HEK293 (cell line): Measurements from ENCODE around the gene SOWAHA.
A peak's percentile ranks its signal among the peaks of the same experiment; 100 is the strongest.

Experiments used
- CTCF ChIA-PET: fragments of 350-600 bp; formaldehyde crosslinking; extraction: SDS; loops from one replicate; lab custom pipeline; 2021; ENCODE audit warnings: antibody characterized with exemption; lab: Yijun Ruan, JAX
- POLR2A ChIA-PET: fragments of 300-600 bp; formaldehyde crosslinking; extraction: SDS; loops from one replicate; lab custom pipeline; 2020; ENCODE audit warnings: antibody characterized with exemption, inconsistent platforms; lab: Yijun Ruan, JAX
- H3K27ac ChIP-seq: fragments of 200-500 bp; sonication (Bioruptor generic); 2 replicates; pipeline ENCODE4 v1.5.1; 2014; ENCODE audit warnings: low read depth, low read length, control low read depth, inconsistent platforms; ENCODE audit errors: extremely low read depth
- H3K36me3 ChIP-seq, 2 experiments: fragments of 200-500 bp in 1 of 2; sonication (Bioruptor generic) in 1 of 2; 1 replicate in 1 of 2; 2 replicates in 1 of 2; pipeline ENCODE4 v1.5.1; 2014 to 2017; ENCODE audit warnings: inconsistent platforms in 2 of 2, low read length in 2 of 2; ENCODE audit not compliant: control insufficient read depth in 2 of 2, insufficient read depth in 1 of 2
- H3K4me1 ChIP-seq: fragments of 200-500 bp; sonication (Bioruptor generic); 2 replicates; pipeline ENCODE4 v1.5.1; 2014; ENCODE audit warnings: mild to moderate bottlenecking, low read length, inconsistent platforms; ENCODE audit not compliant: control insufficient read depth, insufficient read depth
- H3K4me3 ChIP-seq: 2 replicates; pipeline ENCODE4 v1.5.1; 2011; ENCODE audit warnings: low read depth, mild to moderate bottlenecking, control low read depth, low read length, moderate library complexity
- H3K9me3 ChIP-seq: fragments of 200-500 bp; sonication (Bioruptor generic); 2 replicates; pipeline ENCODE4 v1.5.1; 2014; ENCODE audit warnings: low read depth, low read length, inconsistent platforms; ENCODE audit not compliant: control insufficient read depth, insufficient read depth
- GFI1B ChIP-seq: fragments of 450-650 bp; formaldehyde crosslinking; IDR thresholded peaks from 2 replicates; pipeline ENCODE4 v1.5.1; 2016; ENCODE audit warnings: missing biosample characterization, missing genetic modification characterization
- KLF9 ChIP-seq: fragments of 450-650 bp; formaldehyde crosslinking; IDR thresholded peaks from 2 replicates; pipeline ENCODE4 v1.5.1; 2016; ENCODE audit warnings: missing biosample characterization, missing genetic modification characterization, low read depth
- MEIS1 ChIP-seq: sonication (generic); formaldehyde crosslinking; IDR thresholded peaks from 2 replicates; pipeline ENCODE4 v1.8.1; 2022; ENCODE audit warnings: missing genetic modification reagents, mild to moderate bottlenecking, borderline replicate concordance
- PRDM1 ChIP-seq: fragments of 450-650 bp; formaldehyde crosslinking; IDR thresholded peaks from 2 replicates; pipeline ENCODE4; 2016; ENCODE audit warnings: missing biosample characterization, missing genetic modification characterization
- WT1 ChIP-seq: fragments of 450-650 bp; formaldehyde crosslinking; IDR thresholded peaks from 2 replicates; pipeline ENCODE4 v1.5.1; 2016; ENCODE audit warnings: missing biosample characterization, missing genetic modification characterization
- ZBTB20 ChIP-seq: fragments of 450-650 bp; formaldehyde crosslinking; IDR thresholded peaks from 2 replicates; pipeline ENCODE4 v1.5.1; 2016; ENCODE audit warnings: missing biosample characterization, missing genetic modification characterization
- ZNF341 ChIP-seq: fragments of 450-650 bp; formaldehyde crosslinking; IDR thresholded peaks from 2 replicates; pipeline ENCODE4; 2016; ENCODE audit warnings: low read depth, missing biosample characterization, missing genetic modification characterization
- ZNF416 ChIP-seq: fragments of 450-650 bp; formaldehyde crosslinking; IDR thresholded peaks from 2 replicates; pipeline ENCODE4 v1.5.1; 2016; ENCODE audit warnings: missing biosample characterization, missing genetic modification characterization
- ZNF514 ChIP-seq: fragments of 450-650 bp; formaldehyde crosslinking; IDR thresholded peaks from 2 replicates; pipeline ENCODE4 v1.5.1; 2016; ENCODE audit warnings: missing biosample characterization, missing genetic modification characterization
- ZNF624 ChIP-seq: fragments of 450-650 bp; formaldehyde crosslinking; IDR thresholded peaks from 2 replicates; pipeline ENCODE4 v1.5.1; 2017; ENCODE audit warnings: missing biosample characterization, missing genetic modification characterization
- ZNF664 ChIP-seq: fragments of 450-650 bp; formaldehyde crosslinking; IDR thresholded peaks from 2 replicates; pipeline ENCODE4 v1.5.1; 2016; ENCODE audit warnings: missing biosample characterization, missing genetic modification characterization
- TF ChIP-seq, protein P1 (sequence below): fragments of 450-650 bp; formaldehyde crosslinking; IDR thresholded peaks from 2 replicates; pipeline ENCODE4 v1.5.1; 2016; ENCODE audit warnings: missing biosample characterization, missing genetic modification characterization, borderline replicate concordance
- TF ChIP-seq, protein P2 (sequence below): fragments of 450-650 bp; formaldehyde crosslinking; IDR thresholded peaks from 2 replicates; pipeline ENCODE4 v1.5.1; 2017; ENCODE audit warnings: missing biosample characterization, missing genetic modification characterization
- TF ChIP-seq, protein P3 (sequence below): fragments of 450-650 bp; formaldehyde crosslinking; IDR thresholded peaks from 2 replicates; pipeline ENCODE4 v1.5.1; 2016; ENCODE audit warnings: missing biosample characterization, missing genetic modification characterization, low read depth

Gene SOWAHA

DNA sequence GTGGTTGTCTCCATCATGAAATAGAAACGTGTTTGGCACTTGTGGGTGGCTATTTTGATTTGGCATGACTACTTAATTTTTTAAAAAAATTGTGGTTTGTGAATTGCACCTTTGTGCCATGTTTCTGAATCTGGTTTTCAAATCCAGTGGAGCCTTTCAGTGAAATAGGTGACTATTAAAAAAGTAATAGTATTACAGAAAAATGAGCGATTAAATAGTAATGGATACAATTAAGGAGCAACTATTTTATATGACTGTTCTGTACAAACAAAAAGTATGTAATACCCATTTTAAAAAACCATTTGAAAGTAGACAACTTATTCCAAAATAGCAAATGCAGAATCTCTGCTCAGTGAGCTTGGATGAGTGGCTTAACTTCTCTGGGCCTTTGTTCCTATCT is 3.0 kb downstream of the SOWAHA start:
- TF ChIP-seq ZNF416 (tag by site-specific recombination) = no peak
- TF ChIP-seq ZNF664 = peak; percentile 97
- TF ChIP-seq, all 188 proteins: peak for 1
- Histone ChIP-seq H3K4me1 (peaks cover 14% of the 10 kb centered on the region), H3K4me3 (no peak overlapping the region), H3K36me3 (no peaks in the 10 kb centered on the region), H3K27ac (no peak overlapping the region), H3K9me3 (no peaks in the 10 kb centered on the region)
- ChIA-PET POLR2A (interaction anchor here (1.4 to 1.5 kb wide), 2 partner anchors 40 to 79 kb away, joined by 4 to 6 read pairs; partner anchors contain the start of gene KIF3A), CTCF (interaction anchor here (2.0 to 6.7 kb wide), 2 partner anchors 9 to 61 kb away, joined by 12 to 58 read pairs; no protein-coding TSS in a partner anchor)

DNA sequence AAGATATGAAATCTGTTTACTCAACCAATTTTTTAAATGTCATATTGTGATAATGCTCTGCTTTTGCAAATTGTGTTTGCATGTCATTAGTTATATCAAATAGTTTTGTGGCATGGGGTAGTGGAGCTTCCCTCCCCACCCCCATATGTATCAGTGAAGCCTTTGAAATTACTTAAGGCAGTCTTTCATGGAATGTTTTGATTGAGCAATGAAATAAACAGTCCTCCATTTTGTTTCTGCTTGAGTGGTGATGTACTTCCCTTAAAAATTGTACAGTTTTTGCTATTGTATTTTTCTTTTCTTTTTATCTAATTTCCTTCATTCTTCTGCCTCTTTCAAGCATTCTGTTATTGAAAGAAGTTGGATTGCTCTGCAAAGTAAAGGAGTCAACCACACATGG is 3.5 kb downstream of the SOWAHA start:
- TF ChIP-seq ZBTB20 (tag by site-specific recombination) (0 out of 2 replicates have a peak, but pooled peaks have one; percentile 19), ZNF624 (tag by site-specific recombination) (no peak)
- ChIA-PET CTCF (interaction anchor here (1.2 to 6.7 kb wide), 5 partner anchors 9 to 70 kb away, joined by 3 to 58 read pairs (median 5); partner anchors contain the start of gene CCNI2), POLR2A (no interaction called here)
- H3K9me3 ChIP-seq = no peaks in the 10 kb centered on the region
- no peaks in the 10 kb centered on the region for H3K36me3 ChIP-seq
- H3K27ac ChIP-seq = no peak overlapping the region
- H3K4me3 ChIP-seq = no peak overlapping the region
- peaks cover 14% of the 10 kb centered on the region for H3K4me1 ChIP-seq

DNA sequence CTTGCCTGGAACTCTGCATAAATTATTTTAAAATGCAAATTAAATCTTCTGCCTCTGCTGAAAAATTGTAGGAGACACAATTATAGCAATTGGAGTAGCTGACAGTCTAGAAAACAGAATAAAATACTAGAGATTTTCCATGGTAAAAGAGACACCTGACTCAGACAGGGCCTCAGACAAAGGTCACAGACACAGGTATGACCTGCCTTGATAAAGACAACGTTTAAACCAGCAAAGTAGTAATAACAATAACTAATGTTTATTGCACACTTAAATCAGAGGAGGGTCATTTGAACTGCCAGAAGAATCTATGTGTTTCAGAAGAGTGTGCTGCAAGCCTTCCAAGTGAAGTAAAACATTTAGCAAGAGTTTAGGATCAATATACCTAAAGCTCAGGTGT is 3.9 kb downstream of the SOWAHA start:
- H3K36me3 ChIP-seq = no peaks in the 10 kb centered on the region
- TF ChIP-seq PRDM1 (no peak), WT1 (no peak), MEIS1 (no peak), KLF9 (tag by site-specific recombination) (no peak), ZNF514 (no peak), ZNF341 (tag by site-specific recombination) (no peak), GFI1B (no peak)
- TF ChIP-seq, protein P1, sequence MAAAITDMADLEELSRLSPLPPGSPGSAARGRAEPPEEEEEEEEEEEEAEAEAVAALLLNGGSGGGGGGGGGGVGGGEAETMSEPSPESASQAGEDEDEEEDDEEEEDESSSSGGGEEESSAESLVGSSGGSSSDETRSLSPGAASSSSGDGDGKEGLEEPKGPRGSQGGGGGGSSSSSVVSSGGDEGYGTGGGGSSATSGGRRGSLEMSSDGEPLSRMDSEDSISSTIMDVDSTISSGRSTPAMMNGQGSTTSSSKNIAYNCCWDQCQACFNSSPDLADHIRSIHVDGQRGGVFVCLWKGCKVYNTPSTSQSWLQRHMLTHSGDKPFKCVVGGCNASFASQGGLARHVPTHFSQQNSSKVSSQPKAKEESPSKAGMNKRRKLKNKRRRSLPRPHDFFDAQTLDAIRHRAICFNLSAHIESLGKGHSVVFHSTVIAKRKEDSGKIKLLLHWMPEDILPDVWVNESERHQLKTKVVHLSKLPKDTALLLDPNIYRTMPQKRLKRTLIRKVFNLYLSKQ (tag by site-specific recombination) = no peak
- TF ChIP-seq, protein P2, sequence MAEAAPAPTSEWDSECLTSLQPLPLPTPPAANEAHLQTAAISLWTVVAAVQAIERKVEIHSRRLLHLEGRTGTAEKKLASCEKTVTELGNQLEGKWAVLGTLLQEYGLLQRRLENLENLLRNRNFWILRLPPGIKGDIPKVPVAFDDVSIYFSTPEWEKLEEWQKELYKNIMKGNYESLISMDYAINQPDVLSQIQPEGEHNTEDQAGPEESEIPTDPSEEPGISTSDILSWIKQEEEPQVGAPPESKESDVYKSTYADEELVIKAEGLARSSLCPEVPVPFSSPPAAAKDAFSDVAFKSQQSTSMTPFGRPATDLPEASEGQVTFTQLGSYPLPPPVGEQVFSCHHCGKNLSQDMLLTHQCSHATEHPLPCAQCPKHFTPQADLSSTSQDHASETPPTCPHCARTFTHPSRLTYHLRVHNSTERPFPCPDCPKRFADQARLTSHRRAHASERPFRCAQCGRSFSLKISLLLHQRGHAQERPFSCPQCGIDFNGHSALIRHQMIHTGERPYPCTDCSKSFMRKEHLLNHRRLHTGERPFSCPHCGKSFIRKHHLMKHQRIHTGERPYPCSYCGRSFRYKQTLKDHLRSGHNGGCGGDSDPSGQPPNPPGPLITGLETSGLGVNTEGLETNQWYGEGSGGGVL (tag by site-specific recombination) = no peak
- TF ChIP-seq, protein P3, sequence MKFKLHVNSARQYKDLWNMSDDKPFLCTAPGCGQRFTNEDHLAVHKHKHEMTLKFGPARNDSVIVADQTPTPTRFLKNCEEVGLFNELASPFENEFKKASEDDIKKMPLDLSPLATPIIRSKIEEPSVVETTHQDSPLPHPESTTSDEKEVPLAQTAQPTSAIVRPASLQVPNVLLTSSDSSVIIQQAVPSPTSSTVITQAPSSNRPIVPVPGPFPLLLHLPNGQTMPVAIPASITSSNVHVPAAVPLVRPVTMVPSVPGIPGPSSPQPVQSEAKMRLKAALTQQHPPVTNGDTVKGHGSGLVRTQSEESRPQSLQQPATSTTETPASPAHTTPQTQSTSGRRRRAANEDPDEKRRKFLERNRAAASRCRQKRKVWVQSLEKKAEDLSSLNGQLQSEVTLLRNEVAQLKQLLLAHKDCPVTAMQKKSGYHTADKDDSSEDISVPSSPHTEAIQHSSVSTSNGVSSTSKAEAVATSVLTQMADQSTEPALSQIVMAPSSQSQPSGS (tag by site-specific recombination) = no peak
- TF ChIP-seq, all 188 proteins: peak for 0
- ChIA-PET CTCF (interaction anchor here (0.6 to 6.7 kb wide), 7 partner anchors 10 to 294 kb away, joined by 3 to 58 read pairs (median 5); partner anchors contain the start of gene CCNI2), POLR2A (no interaction called here)
- Histone ChIP-seq H3K9me3 (no peaks in the 10 kb centered on the region), H3K27ac (no peak overlapping the region), H3K4me1 (peaks cover 14% of the 10 kb centered on the region), H3K4me3 (no peak overlapping the region)
